ENCODE data around the gene SARDH. TPM values are rescaled to one million over a fixed set of nuclear protein-coding genes. Genes with fewer than 3 reads are reported as not detected.

SARDH gene, protein sequence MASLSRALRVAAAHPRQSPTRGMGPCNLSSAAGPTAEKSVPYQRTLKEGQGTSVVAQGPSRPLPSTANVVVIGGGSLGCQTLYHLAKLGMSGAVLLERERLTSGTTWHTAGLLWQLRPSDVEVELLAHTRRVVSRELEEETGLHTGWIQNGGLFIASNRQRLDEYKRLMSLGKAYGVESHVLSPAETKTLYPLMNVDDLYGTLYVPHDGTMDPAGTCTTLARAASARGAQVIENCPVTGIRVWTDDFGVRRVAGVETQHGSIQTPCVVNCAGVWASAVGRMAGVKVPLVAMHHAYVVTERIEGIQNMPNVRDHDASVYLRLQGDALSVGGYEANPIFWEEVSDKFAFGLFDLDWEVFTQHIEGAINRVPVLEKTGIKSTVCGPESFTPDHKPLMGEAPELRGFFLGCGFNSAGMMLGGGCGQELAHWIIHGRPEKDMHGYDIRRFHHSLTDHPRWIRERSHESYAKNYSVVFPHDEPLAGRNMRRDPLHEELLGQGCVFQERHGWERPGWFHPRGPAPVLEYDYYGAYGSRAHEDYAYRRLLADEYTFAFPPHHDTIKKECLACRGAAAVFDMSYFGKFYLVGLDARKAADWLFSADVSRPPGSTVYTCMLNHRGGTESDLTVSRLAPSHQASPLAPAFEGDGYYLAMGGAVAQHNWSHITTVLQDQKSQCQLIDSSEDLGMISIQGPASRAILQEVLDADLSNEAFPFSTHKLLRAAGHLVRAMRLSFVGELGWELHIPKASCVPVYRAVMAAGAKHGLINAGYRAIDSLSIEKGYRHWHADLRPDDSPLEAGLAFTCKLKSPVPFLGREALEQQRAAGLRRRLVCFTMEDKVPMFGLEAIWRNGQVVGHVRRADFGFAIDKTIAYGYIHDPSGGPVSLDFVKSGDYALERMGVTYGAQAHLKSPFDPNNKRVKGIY
- total RNA-seq (4.6 TPM), polyA plus RNA-seq (ENCODE audit: insufficient read depth, low read depth, low replicate concordance) (12.0 TPM)
- long read RNA-seq, donor 1: 0 reads
- long read RNA-seq, donor 2, partial matches to known transcripts: 0 of 3 reads
- long read RNA-seq, donor 2, other reads (novel, unspliced or antisense): 0 of 3 reads
- long read RNA-seq, donor 3, partial matches to known transcripts: 0 of 4 reads
- long read RNA-seq, donor 3, other reads (novel, unspliced or antisense): 0 of 4 reads
- long read RNA-seq, donor 4, partial matches to known transcripts: 0 of 3 reads
- long read RNA-seq, donor 4, other reads (novel, unspliced or antisense): 0 of 3 reads
- long read RNA-seq, donor 5: 0 reads
- long read RNA-seq, donor 6, partial matches to known transcripts: 0 of 1 reads
- long read RNA-seq, donor 6, other reads (novel, unspliced or antisense): 0 of 1 reads
- long read RNA-seq, donor 7, partial matches to known transcripts: 1 of 3 reads
- long read RNA-seq, donor 7, other reads (novel, unspliced or antisense): 2 of 3 reads
- long read RNA-seq, donor 8, partial matches to known transcripts: 0 of 3 reads
- long read RNA-seq, donor 8, other reads (novel, unspliced or antisense): 0 of 3 reads
- long read RNA-seq, donor 9, partial matches to known transcripts: 0 of 1 reads
- long read RNA-seq, donor 9, other reads (novel, unspliced or antisense): 0 of 1 reads
- long read RNA-seq, donor 10: 0 reads

- Histone ChIP-seq H3K9me3 (ENCODE audit: control insufficient read depth in 2 of 3, insufficient read depth in 1 of 3, low read length in 3 of 3) (no peaks in the 10 kb centered on the region), H3K4me3 (ENCODE audit: low read length in 3 of 3) (peak within 1 kb of the TSS; percentile 26 to 56 (median 36)), H3K27me3 (ENCODE audit: control insufficient read depth, insufficient read depth, low read length) (no peaks in the 10 kb centered on the region), H3K27ac (ENCODE audit: low read depth in 2 of 2, low read length in 2 of 2) (peak within 1 kb of the TSS in 1 of 2 donors; percentile 77), H3K9ac (ENCODE audit: low read length in 3 of 3) (peak within 1 kb of the TSS in 1 of 3 donors; percentile 44), H3K36me3 (ENCODE audit: control insufficient read depth in 2 of 3, insufficient read depth in 3 of 3, low read length in 3 of 3) (no peaks in the 10 kb centered on the region), H3K4me1 (ENCODE audit: control insufficient read depth in 2 of 3, insufficient read depth in 2 of 3, low read depth in 1 of 3, low read length in 3 of 3) (peaks cover 0 to 14% (median 0%) of the 10 kb centered on the region in 3 donors)
- intact Hi-C loops (cut with DNase I): no loop called here
- no peak for TF ChIP-seq CTCF (IDR thresholded peaks at IDR 0.05; ENCODE audit: borderline replicate concordance, extremely low read depth, insufficient read depth)
- peak; percentile 74 to 90 (median 86) for DNase-seq
- no peak for FAIRE-seq
Measured at GRCh38 chr9:133737774-133738639, at the start of gene SARDH. Gene SARDH, minus strand, starts transcription at chr9:133738352. Its CDS starts 4,179 bp downstream, at chr9:133734173.

DNA sequence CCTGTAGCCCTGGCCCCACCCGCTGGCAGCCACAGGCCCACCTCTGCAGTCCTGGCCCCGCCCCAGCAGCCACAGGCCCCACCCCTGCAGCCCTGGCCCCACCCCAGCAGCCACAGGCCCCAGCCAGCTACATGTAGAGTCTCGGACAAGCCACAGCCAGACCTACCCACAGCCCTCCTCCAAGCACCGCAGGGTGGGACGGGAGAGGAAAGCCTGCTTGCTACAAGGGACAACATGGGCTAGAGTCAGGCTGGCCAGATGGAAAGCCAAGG lies 49.5 kb upstream of the SARDH start:
- Histone ChIP-seq H3K9ac (ENCODE audit: low read length in 3 of 3) (no peak overlapping the region), H3K27ac (ENCODE audit: low read depth in 2 of 2, low read length in 2 of 2) (peak overlapping the region in 1 of 2 donors; percentile 32), H3K36me3 (ENCODE audit: control insufficient read depth in 2 of 3, insufficient read depth in 3 of 3, low read length in 3 of 3) (peaks cover 2 to 25% (median 4%) of the 10 kb centered on the region in 3 donors), H3K9me3 (ENCODE audit: control insufficient read depth in 2 of 3, insufficient read depth in 1 of 3, low read length in 3 of 3) (no peaks in the 10 kb centered on the region), H3K27me3 (ENCODE audit: control insufficient read depth, insufficient read depth, low read length) (no peaks in the 10 kb centered on the region), H3K4me3 (ENCODE audit: low read length in 3 of 3) (no peak overlapping the region), H3K4me1 (ENCODE audit: control insufficient read depth in 2 of 3, insufficient read depth in 2 of 3, low read depth in 1 of 3, low read length in 3 of 3) (peaks cover 0 to 21% (median 0%) of the 10 kb centered on the region in 3 donors)
- DNase-seq (peak in 2 of 5 donors; percentile 43 to 83), FAIRE-seq (no peak)
- TF ChIP-seq CTCF (IDR thresholded peaks at IDR 0.05; ENCODE audit: borderline replicate concordance, extremely low read depth, insufficient read depth): no peak
- intact Hi-C loops (cut with DNase I): no loop called here

Data from kidney (tissue), 22 donors.